MM.1S (cell line): ENCODE measurements around the gene ZNF177.

ENCODE experiments used
- DNase-seq: peaks from one replicate; pipeline ENCODE4 v3.0.0-alpha.2; 2015
- H2AFZ ChIP-seq: fragments of 300-600 bp; sonication (generic); 2 replicates; pipeline ENCODE4 v1.6.0; 2016; ENCODE audit warnings: antibody characterized with exemption, low read length
- H3F3A ChIP-seq: fragments of 300-600 bp; sonication (generic); 2 replicates; pipeline ENCODE4 v1.6.1; 2016; ENCODE audit warnings: mild to moderate bottlenecking, antibody characterized with exemption, low read length, moderate library complexity, mixed read lengths; ENCODE audit not compliant: insufficient read depth
- H3K27ac ChIP-seq: fragments of 300-600 bp; sonication (generic); 2 replicates; pipeline ENCODE4 v1.5.1; 2016; ENCODE audit warnings: mild to moderate bottlenecking, low read length
- H3K27me3 ChIP-seq: fragments of 300-600 bp; sonication (generic); replicated peaks from 2 replicates; pipeline ENCODE4 v1.6.0; 2016; ENCODE audit warnings: low read length; ENCODE audit not compliant: insufficient read depth
- H3K36me3 ChIP-seq: fragments of 300-600 bp; sonication (generic); replicated peaks from 2 replicates; pipeline ENCODE4 v1.6.1; 2016; ENCODE audit warnings: mild to moderate bottlenecking, low read length, mixed read lengths; ENCODE audit not compliant: insufficient read depth
- H3K4me1 ChIP-seq: fragments of 300-600 bp; sonication (generic); 2 replicates; pipeline ENCODE4 v1.6.1; 2016; ENCODE audit warnings: low read length, mixed read lengths
- H3K4me2 ChIP-seq: fragments of 300-600 bp; sonication (generic); 2 replicates; pipeline ENCODE4 v1.6.0; 2016; ENCODE audit warnings: low read depth, low read length
- H3K4me3 ChIP-seq: fragments of 300-600 bp; sonication (generic); 2 replicates; pipeline ENCODE4 v1.5.1; 2016; ENCODE audit warnings: low read length, mixed read lengths
- H3K79me2 ChIP-seq: fragments of 300-600 bp; sonication (generic); 2 replicates; pipeline ENCODE4 v1.6.1; 2016; ENCODE audit warnings: mixed run types, low read length, mixed read lengths
- H3K9ac ChIP-seq: fragments of 300-600 bp; sonication (generic); 2 replicates; pipeline ENCODE4 v1.6.1; 2016; ENCODE audit warnings: low read length, mixed read lengths
- H3K9me2 ChIP-seq: fragments of 300-600 bp; sonication (generic); replicated peaks from 2 replicates; pipeline ENCODE4 v1.6.1; 2016; ENCODE audit warnings: mild to moderate bottlenecking, low read length, mixed read lengths; ENCODE audit not compliant: insufficient read depth
- H3K9me3 ChIP-seq: fragments of 300-600 bp; sonication (generic); replicated peaks from 2 replicates; pipeline ENCODE4 v1.6.1; 2016; ENCODE audit warnings: mild to moderate bottlenecking, low read length, mixed read lengths; ENCODE audit not compliant: insufficient read depth
- H4K20me1 ChIP-seq: fragments of 300-600 bp; sonication (generic); 2 replicates; pipeline ENCODE4 v1.6.1; 2016; ENCODE audit warnings: mild to moderate bottlenecking, low read length, moderate library complexity, mixed read lengths; ENCODE audit not compliant: insufficient read depth
- EZH2 ChIP-seq: fragments of 300-600 bp; sonication (generic); optimal IDR thresholded peaks from 2 replicates; pipeline ENCODE3; 2017; ENCODE audit warnings: low read depth, mild to moderate bottlenecking, antibody characterized with exemption, low read length, mixed read lengths
- EZH2phosphoT487 ChIP-seq: fragments of 300-600 bp; sonication (generic); IDR thresholded peaks from 2 replicates; pipeline ENCODE4 v1.6.1; 2018; ENCODE audit warnings: antibody characterized with exemption, low read length
- TF ChIP-seq, protein P1 (sequence below): fragments of 300-600 bp; sonication (generic); IDR thresholded peaks from 2 replicates; pipeline ENCODE4 v1.5.1; 2016; ENCODE audit warnings: antibody characterized with exemption, low read length, mixed read lengths

Gene ZNF177

DNA sequence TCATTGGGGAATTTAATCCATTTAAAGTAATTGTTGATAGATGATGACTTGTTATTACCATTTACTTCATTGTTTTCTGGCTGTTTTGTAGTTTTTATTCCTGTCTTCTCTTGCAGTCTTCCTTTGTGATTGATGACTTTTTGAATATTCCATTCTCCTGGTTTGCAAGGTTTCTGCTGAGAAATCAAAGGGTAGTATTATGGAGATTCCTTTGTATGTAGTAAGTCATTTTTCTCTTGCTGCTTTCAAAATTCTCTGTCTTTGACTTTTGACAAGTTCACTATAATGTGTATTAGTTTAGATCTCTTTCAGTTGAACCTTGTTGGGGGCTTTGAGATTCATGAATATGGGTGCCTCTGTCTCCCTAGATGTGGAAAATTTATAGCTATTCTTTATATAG lies 32.8 kb upstream of the ZNF177 start:
- Histone ChIP-seq H3K9me3 (no peaks in the 10 kb centered on the region), H3K4me2 (no peak overlapping the region), H4K20me1 (no peaks in the 10 kb centered on the region), H3K9me2 (no peaks in the 10 kb centered on the region), H3F3A (no peaks in the 10 kb centered on the region), H3K36me3 (0 out of 2 replicates have a peak, but pooled peaks cover 3% of the 10 kb centered on the region), H3K27ac (no peak overlapping the region), H3K9ac (no peak overlapping the region), H3K79me2 (no peaks in the 10 kb centered on the region), H3K4me1 (no peaks in the 10 kb centered on the region), H3K4me3 (no peak overlapping the region), H3K27me3 (no peaks in the 10 kb centered on the region), H2AFZ (no peak overlapping the region)
- no peak for DNase-seq
- TF ChIP-seq, protein P1, sequence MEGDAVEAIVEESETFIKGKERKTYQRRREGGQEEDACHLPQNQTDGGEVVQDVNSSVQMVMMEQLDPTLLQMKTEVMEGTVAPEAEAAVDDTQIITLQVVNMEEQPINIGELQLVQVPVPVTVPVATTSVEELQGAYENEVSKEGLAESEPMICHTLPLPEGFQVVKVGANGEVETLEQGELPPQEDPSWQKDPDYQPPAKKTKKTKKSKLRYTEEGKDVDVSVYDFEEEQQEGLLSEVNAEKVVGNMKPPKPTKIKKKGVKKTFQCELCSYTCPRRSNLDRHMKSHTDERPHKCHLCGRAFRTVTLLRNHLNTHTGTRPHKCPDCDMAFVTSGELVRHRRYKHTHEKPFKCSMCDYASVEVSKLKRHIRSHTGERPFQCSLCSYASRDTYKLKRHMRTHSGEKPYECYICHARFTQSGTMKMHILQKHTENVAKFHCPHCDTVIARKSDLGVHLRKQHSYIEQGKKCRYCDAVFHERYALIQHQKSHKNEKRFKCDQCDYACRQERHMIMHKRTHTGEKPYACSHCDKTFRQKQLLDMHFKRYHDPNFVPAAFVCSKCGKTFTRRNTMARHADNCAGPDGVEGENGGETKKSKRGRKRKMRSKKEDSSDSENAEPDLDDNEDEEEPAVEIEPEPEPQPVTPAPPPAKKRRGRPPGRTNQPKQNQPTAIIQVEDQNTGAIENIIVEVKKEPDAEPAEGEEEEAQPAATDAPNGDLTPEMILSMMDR: no peak
- TF ChIP-seq EZH2 (no peak), EZH2phosphoT487 (no peak)

- Histone ChIP-seq H3K4me1 (no peaks in the 10 kb centered on the region), H3K27me3 (no peaks in the 10 kb centered on the region), H3K9me2 (no peaks in the 10 kb centered on the region), H3K4me2 (no peak overlapping the region), H2AFZ (no peak overlapping the region), H4K20me1 (no peaks in the 10 kb centered on the region), H3K4me3 (no peak overlapping the region), H3K79me2 (no peaks in the 10 kb centered on the region), H3K36me3 (peaks cover 12% of the 10 kb centered on the region), H3F3A (no peaks in the 10 kb centered on the region; the same call in 1 of the 2 replicates), H3K27ac (no peak overlapping the region), H3K9me3 (no peaks in the 10 kb centered on the region), H3K9ac (no peak overlapping the region)
- TF ChIP-seq, protein P1: no peak
- no peak for TF ChIP-seq EZH2
- TF ChIP-seq EZH2phosphoT487: no peak
- DNase-seq: no peak
Measured at GRCh38 chr19:9342610-9343304, 20.1 kb upstream of the ZNF177 start.

DNA sequence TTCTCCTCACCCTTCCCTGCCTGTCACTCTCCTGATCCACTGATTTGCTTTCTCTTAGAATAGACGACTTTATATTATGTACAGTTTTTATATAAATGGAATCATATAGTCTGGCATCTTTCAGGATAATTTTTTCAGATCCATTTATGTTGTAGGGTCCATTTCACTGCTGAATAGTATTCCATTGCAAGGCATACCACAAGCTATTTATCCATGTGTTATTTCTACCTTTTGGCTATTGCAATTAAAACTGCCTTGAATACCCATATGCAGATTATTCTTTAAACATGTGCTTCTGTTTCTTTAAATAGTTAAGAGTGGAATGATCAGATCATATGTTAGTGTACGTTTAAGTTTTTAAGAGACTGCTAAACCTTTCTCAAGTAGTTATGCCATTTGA lies 17.8 kb upstream of the ZNF177 start:
- Histone ChIP-seq H2AFZ (no peak overlapping the region), H3K36me3 (peaks cover 12% of the 10 kb centered on the region), H3K9ac (no peak overlapping the region), H3F3A (no peaks in the 10 kb centered on the region; the same call in 1 of the 2 replicates), H4K20me1 (no peaks in the 10 kb centered on the region), H3K79me2 (no peaks in the 10 kb centered on the region), H3K9me2 (no peaks in the 10 kb centered on the region), H3K27me3 (no peaks in the 10 kb centered on the region), H3K4me2 (no peak overlapping the region), H3K9me3 (no peaks in the 10 kb centered on the region), H3K4me1 (no peaks in the 10 kb centered on the region), H3K27ac (no peak overlapping the region), H3K4me3 (no peak overlapping the region)
- DNase-seq: no peak
- TF ChIP-seq EZH2 (no peak), EZH2phosphoT487 (no peak)
- TF ChIP-seq, protein P1: no peak
